Thyroid gland (tissue), 4 donors: ENCODE results near the gene HM13.

Experiments
- CTCF ChIP-seq, 6 experiments: fragments of 200-600 bp in 3 of 6; fragments of 450-650 bp in 3 of 6; sonication (generic) in 3 of 6; IDR thresholded peaks; one replicate each; pipeline ENCODE4 v1.5.1; 2016 to 2019; ENCODE audit warnings: antibody characterized with exemption in 6 of 6, mild to moderate bottlenecking in 2 of 6, inconsistent platforms in 1 of 6, moderate library complexity in 1 of 6
- POLR2A ChIP-seq, 2 donors: fragments of 450-650 bp; IDR thresholded peaks; one replicate each; pipeline ENCODE4 v1.6.1; 2017; ENCODE audit warnings: antibody characterized with exemption in 2 of 2, mild to moderate bottlenecking in 2 of 2, moderate library complexity in 1 of 2

- TF ChIP-seq CTCF (IDR thresholded peaks at IDR 0.05) (no peak), POLR2A (IDR thresholded peaks at IDR 0.05) (no peak)
These were observed 29.8 kb downstream of the HM13 start for GRCh38 chr20:31543966-31544598.
